ENCODE results near the gene GRB2. TPM values are rescaled to one million over a fixed set of nuclear protein-coding genes. Genes with fewer than 3 reads are reported as not detected.

The GRB2 gene
- total and polyA plus RNA-seq, 2 of the 8 experiments (the other 6 are each of a cell fraction or from before 2014, with no cell fraction given): 44.2 to 101 TPM

DNA sequence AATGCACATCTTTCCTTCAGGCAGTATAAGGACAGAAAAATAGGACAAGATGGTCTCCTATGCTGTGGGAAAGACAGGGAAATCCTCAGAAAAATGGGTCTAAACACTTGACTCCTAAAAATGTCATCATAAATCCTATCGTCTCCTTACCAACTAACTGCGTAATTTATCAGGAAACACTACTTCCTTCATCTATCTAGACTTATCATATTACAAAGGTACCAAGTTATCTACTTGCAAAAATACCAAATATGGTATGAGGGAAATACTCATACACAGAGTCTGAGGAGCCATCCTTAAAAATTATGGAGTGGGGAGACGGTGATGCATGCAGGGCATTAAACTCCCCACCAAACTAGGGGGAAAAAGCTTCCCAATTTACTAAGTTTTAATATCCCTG lies 44.1 kb downstream of the GRB2 start (continued):
- TF ChIP-seq, protein P1, sequence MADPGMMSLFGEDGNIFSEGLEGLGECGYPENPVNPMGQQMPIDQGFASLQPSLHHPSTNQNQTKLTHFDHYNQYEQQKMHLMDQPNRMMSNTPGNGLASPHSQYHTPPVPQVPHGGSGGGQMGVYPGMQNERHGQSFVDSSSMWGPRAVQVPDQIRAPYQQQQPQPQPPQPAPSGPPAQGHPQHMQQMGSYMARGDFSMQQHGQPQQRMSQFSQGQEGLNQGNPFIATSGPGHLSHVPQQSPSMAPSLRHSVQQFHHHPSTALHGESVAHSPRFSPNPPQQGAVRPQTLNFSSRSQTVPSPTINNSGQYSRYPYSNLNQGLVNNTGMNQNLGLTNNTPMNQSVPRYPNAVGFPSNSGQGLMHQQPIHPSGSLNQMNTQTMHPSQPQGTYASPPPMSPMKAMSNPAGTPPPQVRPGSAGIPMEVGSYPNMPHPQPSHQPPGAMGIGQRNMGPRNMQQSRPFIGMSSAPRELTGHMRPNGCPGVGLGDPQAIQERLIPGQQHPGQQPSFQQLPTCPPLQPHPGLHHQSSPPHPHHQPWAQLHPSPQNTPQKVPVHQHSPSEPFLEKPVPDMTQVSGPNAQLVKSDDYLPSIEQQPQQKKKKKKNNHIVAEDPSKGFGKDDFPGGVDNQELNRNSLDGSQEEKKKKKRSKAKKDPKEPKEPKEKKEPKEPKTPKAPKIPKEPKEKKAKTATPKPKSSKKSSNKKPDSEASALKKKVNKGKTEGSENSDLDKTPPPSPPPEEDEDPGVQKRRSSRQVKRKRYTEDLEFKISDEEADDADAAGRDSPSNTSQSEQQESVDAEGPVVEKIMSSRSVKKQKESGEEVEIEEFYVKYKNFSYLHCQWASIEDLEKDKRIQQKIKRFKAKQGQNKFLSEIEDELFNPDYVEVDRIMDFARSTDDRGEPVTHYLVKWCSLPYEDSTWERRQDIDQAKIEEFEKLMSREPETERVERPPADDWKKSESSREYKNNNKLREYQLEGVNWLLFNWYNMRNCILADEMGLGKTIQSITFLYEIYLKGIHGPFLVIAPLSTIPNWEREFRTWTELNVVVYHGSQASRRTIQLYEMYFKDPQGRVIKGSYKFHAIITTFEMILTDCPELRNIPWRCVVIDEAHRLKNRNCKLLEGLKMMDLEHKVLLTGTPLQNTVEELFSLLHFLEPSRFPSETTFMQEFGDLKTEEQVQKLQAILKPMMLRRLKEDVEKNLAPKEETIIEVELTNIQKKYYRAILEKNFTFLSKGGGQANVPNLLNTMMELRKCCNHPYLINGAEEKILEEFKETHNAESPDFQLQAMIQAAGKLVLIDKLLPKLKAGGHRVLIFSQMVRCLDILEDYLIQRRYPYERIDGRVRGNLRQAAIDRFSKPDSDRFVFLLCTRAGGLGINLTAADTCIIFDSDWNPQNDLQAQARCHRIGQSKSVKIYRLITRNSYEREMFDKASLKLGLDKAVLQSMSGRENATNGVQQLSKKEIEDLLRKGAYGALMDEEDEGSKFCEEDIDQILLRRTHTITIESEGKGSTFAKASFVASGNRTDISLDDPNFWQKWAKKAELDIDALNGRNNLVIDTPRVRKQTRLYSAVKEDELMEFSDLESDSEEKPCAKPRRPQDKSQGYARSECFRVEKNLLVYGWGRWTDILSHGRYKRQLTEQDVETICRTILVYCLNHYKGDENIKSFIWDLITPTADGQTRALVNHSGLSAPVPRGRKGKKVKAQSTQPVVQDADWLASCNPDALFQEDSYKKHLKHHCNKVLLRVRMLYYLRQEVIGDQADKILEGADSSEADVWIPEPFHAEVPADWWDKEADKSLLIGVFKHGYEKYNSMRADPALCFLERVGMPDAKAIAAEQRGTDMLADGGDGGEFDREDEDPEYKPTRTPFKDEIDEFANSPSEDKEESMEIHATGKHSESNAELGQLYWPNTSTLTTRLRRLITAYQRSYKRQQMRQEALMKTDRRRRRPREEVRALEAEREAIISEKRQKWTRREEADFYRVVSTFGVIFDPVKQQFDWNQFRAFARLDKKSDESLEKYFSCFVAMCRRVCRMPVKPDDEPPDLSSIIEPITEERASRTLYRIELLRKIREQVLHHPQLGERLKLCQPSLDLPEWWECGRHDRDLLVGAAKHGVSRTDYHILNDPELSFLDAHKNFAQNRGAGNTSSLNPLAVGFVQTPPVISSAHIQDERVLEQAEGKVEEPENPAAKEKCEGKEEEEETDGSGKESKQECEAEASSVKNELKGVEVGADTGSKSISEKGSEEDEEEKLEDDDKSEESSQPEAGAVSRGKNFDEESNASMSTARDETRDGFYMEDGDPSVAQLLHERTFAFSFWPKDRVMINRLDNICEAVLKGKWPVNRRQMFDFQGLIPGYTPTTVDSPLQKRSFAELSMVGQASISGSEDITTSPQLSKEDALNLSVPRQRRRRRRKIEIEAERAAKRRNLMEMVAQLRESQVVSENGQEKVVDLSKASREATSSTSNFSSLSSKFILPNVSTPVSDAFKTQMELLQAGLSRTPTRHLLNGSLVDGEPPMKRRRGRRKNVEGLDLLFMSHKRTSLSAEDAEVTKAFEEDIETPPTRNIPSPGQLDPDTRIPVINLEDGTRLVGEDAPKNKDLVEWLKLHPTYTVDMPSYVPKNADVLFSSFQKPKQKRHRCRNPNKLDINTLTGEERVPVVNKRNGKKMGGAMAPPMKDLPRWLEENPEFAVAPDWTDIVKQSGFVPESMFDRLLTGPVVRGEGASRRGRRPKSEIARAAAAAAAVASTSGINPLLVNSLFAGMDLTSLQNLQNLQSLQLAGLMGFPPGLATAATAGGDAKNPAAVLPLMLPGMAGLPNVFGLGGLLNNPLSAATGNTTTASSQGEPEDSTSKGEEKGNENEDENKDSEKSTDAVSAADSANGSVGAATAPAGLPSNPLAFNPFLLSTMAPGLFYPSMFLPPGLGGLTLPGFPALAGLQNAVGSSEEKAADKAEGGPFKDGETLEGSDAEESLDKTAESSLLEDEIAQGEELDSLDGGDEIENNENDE (IDR thresholded peaks at IDR 0.05; ENCODE audit: insufficient replicate concordance, low read length): no peak
- no peak for TF ChIP-seq YY1 (IDR thresholded peaks at IDR 0.05; ENCODE audit: low read depth, low read length)
- no peak for TF ChIP-seq CBX5 (IDR thresholded peaks at IDR 0.05; ENCODE audit: low read depth, low read length)
- no peak for TF ChIP-seq ZNF274 (IDR thresholded peaks at IDR 0.05; ENCODE audit: borderline replicate concordance, extremely low read depth, low read length)
- no peak for TF ChIP-seq RXRA (IDR thresholded peaks at IDR 0.05; ENCODE audit: insufficient read depth, low read depth, low read length)
- no peak for TF ChIP-seq TEAD4 (IDR thresholded peaks at IDR 0.05; ENCODE audit: low read depth, low read length)
- no peak for TF ChIP-seq HDAC6 (IDR thresholded peaks at IDR 0.05; ENCODE audit: low read depth, low read length)
- no peak for TF ChIP-seq ATF3 (IDR thresholded peaks at IDR 0.05; ENCODE audit: insufficient read depth, low read depth, low read length)
- no peak for TF ChIP-seq SUZ12 (IDR thresholded peaks at IDR 0.05; ENCODE audit: low read length)
- no peak for TF ChIP-seq SP2 (IDR thresholded peaks at IDR 0.05; ENCODE audit: low read length)

Measured in H1 (cell line).